Activated CD4-positive, CD25-positive, alpha-beta regulatory T cell treated with anti-CD3 and anti-CD28 coated beads, Interleukin-2, amount 50 U/mL, for 16 hours (primary cell): ENCODE data around the gene SARS2.
"Not testable (repeated sequence)": the region's sequence is repeated elsewhere in the genome, so short reads cannot be mapped to it uniquely, and the experiment has no call there.

Source experiments
- DNase-seq: peaks from one replicate; pipeline ENCODE4 v3.0.0-alpha.2; 2020; ENCODE audit warnings: low read depth, low spot score

The SARS2 gene

GRCh38 chr19:38892841-38893240, 37.7 kb downstream of the SARS2 start:
- no peak for DNase-seq

- no peak for DNase-seq
Observed at GRCh38 chr19:38891771-38892170, 38.8 kb downstream of the SARS2 start.

DNA sequence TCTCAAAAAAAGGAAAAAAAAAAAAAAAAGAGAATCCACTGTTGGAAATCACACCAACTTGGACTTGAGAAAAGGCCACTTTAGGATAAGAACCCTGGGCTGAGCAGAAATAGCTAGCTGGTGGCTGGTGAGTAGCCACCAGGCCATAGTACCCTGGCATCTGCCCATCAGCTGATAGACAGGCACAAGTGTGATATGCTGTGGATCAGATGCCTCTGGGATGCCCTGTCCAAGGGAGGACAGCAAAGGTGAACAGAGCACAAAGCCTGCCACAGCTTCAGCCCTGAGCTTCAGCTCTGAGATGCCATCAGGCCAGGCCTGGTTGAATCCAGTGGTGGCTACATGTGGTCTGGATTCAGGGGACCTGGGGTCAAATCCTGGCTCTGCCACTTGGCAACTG, 39.9 kb downstream of the SARS2 start:
- DNase-seq, result no peak

DNA sequence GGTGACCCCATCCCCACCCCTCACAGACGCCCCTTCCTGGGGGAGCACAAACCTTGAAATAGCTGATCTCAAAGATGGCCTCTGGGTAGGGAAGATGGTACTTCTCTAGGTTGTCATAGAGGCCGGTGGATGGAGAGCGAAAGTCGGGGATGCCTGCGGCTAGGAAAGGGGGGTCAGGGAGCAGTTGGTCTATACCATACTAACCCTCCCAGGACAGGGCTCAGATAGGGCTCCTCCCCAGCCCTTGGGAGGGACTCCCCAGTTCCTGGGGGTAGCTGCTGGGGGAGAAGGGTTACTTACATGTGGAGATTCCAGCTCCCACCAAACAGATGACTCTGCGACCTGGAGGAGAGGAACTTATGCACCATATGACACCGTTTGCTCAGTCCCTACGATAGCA, 40.8 kb downstream of the SARS2 start:
- DNase-seq, result no peak

GRCh38 chr19:38888876-38889275, 41.7 kb downstream of the SARS2 start:
- DNase-seq, result no peak

GRCh38 chr19:38884691-38885090, 45.9 kb downstream of the SARS2 start:
- DNase-seq, result not testable (repeated sequence)

DNA sequence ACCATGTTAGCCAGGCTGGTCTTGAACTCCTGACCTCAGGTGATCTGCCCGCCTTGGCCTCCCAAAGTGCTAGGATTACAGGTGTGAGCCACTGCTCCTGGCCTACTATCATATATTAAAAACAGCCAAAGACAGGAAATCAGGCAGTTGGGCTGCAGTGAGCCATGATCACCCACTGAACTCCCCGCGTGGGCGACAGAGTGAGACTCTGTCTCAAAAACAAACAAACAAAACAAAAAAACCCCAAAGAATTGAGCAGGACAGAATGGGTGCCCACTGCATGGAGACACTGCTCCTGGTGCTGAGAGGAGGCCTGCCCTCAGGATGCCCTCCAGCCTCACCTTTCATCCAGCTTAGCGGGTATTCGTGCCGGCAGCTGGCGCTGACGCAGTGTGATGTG, 47.3 kb downstream of the SARS2 start:
- no peak for DNase-seq

DNA sequence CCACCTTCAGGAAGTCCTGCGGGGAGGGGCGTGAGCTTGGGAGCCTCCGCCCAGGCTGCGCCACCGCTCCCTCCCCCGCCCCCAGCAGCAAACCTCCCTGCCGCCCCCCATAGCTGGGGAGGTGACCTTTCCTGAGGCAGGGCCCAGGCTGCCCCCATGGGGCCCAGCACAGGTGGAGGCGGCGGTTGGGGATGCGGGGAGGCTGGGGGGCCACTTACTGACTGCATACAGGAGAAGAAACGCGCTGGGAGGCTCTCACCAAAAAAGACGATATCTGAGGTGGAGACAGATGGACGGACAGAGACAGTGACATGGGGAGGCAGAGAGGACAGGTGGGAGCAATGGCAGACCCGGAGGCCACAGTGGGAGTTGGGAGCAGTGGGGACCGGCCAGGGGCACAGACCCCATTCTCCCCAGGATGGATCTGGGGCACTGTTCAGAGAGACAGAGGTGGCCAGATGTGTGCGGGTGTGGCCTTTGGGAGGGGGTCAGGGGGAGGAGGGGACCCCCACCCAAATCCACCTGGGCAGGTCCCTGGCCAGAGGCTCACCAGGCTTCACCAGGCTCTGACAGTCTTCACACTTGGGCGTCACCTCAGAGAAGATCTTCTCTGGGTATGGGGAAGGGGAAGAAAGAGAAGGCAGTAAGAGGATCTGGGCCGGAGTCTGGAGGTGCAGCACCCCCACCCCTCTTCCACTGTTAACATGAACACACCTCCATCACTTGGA, 49.5 kb downstream of the SARS2 start:
- DNase-seq, result no peak

GRCh38 chr19:38880076-38880881, 50.3 kb downstream of the SARS2 start:
- no peak for DNase-seq

GRCh38 chr19:38879400-38879751, 51.2 kb downstream of the SARS2 start:
- no peak for DNase-seq

DNA sequence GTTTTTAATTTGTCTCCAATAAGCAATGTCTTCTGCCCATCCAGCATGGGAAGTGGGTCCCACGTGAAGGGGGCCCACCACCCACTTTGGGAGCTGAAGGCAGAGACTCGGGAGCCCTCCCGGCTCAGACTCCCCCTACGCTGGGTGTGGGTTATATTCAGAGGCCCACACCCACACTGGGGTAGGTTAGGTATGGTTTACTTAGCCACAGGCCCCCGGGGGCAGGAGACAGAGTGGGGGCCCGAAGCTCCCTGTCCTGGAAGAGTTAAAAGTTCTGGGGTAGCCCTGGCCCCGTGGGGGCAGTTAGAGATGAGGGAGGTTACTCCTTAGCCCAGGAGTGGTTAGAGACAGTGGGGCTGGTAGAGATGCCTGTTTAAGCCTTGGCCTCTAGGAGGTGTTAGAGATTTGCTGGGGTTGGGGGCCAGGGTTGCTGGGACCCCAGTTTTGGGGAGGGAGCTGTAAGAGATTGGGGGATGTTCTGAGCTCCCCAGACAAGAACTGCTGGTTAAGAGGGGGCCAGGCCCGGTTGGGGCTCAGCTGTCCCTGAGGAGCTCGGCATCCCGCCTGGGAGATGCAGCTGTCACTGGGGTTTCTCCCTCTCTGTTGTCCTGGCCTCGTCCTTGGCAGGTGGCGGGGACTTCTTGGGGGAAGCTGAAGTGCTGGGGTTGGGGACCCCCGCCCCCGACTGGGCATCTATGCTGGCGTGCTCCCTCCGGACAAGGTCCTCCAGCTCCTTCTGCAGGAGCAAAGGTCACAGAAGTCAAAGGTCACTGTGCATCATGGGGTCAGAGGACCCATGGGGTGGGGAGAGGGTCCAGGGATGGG, 51.8 kb downstream of the SARS2 start:
- DNase-seq, result no peak

DNA sequence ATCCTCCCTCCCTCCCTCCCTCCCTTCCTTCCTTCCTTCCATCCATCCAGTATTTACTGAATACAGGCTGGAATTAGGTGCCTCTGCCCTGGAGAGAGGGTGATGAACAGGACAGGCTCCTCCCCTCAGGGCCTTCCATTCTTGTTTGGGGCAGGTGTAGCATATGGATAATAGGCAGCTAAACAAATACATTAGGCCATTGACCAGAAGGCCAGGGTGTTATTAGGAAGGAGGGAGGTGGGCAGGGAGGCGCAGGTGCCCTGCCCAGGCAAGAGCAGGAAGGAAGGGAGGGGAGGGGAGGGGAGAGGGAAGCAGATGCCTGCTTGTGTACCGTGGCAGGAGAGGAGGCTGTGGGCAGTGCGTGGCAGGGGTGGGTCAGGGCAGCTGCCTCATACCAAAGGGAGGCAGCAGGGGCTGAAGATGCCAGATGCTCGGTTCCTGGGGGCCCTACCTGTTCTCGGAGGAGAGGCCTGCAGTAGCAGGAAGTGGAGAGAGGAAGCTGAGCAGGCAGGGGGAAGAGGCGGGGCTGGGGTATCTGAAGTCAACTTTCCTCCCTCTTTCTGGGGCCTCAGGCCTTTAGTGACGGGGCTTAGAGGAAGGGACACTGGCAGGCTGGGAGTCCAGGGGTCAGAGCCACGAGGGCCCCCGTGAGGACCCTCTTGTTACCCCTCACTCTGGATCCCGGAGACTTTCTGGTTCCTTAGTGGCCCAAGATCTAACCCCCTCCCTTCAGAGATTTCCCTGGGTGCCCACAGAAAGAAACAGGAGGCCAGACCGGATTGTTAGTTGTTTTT, 52.6 kb downstream of the SARS2 start, which contains the start of gene RINL:
RINL (minus strand) TSS at position 495 of the 794 bp plus-strand sequence. CDS start 1,533 bp downstream, outside the sequence.
- peak; percentile 38 for DNase-seq

- DNase-seq, result no peak
Observed at GRCh38 chr19:38875656-38876395, 54.7 kb downstream of the SARS2 start.

GRCh38 chr19:38873400-38873799, 57.2 kb downstream of the SARS2 start:
- DNase-seq, result not testable (repeated sequence)

GRCh38 chr19:38870612-38871011, 60.0 kb downstream of the SARS2 start:
- DNase-seq, result no peak

- DNase-seq, result peak; percentile 85
Observed at GRCh38 chr19:38869836-38870607, 60.5 kb downstream of the SARS2 start.

DNA sequence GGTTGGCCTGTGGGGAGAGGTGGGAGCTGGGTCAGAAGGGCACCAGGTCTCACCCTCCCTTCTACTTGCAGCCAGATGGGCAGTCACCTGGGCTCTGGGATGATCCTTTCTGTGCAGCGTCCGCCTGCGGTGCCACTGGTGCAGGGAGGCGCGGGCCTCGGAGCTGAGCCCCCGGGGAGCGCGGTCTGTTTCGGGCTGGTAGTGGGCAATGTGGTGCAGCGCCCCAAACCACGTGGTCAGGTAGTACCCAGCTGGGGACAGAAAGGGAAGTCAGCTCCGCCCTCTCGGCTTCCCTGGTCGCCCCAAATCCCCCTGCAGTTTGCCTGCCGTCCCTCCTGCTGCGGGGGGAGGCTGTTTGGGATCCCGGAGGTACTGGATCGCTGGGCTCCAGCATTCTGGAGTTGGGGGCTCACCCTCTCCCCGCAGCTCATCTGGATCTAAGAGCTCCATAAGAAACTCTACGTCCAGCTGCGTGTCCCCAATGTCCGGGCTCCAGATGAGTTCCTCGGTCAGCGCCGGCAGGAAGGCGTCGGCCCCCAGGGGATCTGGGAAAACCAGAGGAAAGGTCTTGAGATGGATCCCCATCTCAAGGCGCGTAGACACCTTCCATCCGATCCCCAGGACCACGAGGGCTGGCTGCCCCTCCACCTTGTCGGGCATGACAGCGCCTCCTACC, 61.3 kb downstream of the SARS2 start:
- DNase-seq, result no peak

- no peak for DNase-seq
Observed at GRCh38 chr19:38868551-38868950, 62.0 kb downstream of the SARS2 start.

GRCh38 chr19:38867171-38867780, 63.3 kb downstream of the SARS2 start:
- no peak for DNase-seq
